SU-DHL-6 (cell line): ENCODE measurements around the gene PHTF1.
A peak's percentile ranks its signal among the peaks of the same experiment; 100 is the strongest.

Experiments used
- H2AFZ ChIP-seq: fragments of 200-600 bp; sonication (generic); 2 replicates; pipeline ENCODE4 v1.6.1; 2014; ENCODE audit warnings: low read depth, mild to moderate bottlenecking, moderate library complexity, mixed read lengths, antibody characterized with exemption, low read length; ENCODE audit not compliant: severe bottlenecking
- H3F3A ChIP-seq: fragments of 200-600 bp; shearing (Covaris generic); 2 replicates; pipeline ENCODE4 v1.6.0; 2016; ENCODE audit warnings: antibody characterized with exemption, mild to moderate bottlenecking; ENCODE audit not compliant: insufficient read depth
- H3K27ac ChIP-seq: fragments of 200-600 bp; sonication (generic); 2 replicates; pipeline ENCODE4 v1.5.1; 2016; ENCODE audit warnings: low read depth, mild to moderate bottlenecking, low read length, moderate library complexity, mixed read lengths
- H3K27me3 ChIP-seq: fragments of 200-600 bp; sonication (generic), shearing (Covaris generic); 2 replicates; pipeline ENCODE4 v1.6.0; 2014; ENCODE audit warnings: mild to moderate bottlenecking, low read length
- H3K36me3 ChIP-seq: fragments of 200-600 bp; sonication (generic); 2 replicates; pipeline ENCODE4 v1.6.1; 2014; ENCODE audit warnings: mild to moderate bottlenecking, low read length, mixed read lengths
- H3K4me2 ChIP-seq: fragments of 300-600, 200-600 bp; shearing (Covaris generic), sonication (generic); 2 replicates; pipeline ENCODE4 v1.6.0; 2014; ENCODE audit warnings: low read length, low read depth, mild to moderate bottlenecking; ENCODE audit not compliant: poor library complexity, severe bottlenecking
- H3K4me3 ChIP-seq: fragments of 200-600 bp; sonication (generic); 2 replicates; pipeline ENCODE4 v1.5.1; 2014; ENCODE audit warnings: antibody characterized with exemption, low read length, mild to moderate bottlenecking, mixed read lengths; ENCODE audit not compliant: insufficient read depth, poor library complexity, severe bottlenecking
- H3K79me2 ChIP-seq: fragments of 200-600 bp; sonication (generic); 2 replicates; pipeline ENCODE4 v1.6.1; 2014; ENCODE audit warnings: mild to moderate bottlenecking, low read length, moderate library complexity; ENCODE audit not compliant: insufficient read depth
- H3K9ac ChIP-seq: fragments of 200-600 bp; sonication (generic); 2 replicates; pipeline ENCODE4 v1.7.0; 2014; ENCODE audit warnings: mild to moderate bottlenecking, low read length
- H3K9me2 ChIP-seq: fragments of 200-600 bp; sonication (generic); replicated peaks from 2 replicates; pipeline ENCODE4 v1.6.1; 2014; ENCODE audit warnings: low read length; ENCODE audit not compliant: insufficient read depth
- H3K9me3 ChIP-seq: fragments of 200-600 bp; sonication (generic); 2 replicates; pipeline ENCODE4 v1.6.1; 2014; ENCODE audit warnings: low read length, mixed read lengths; ENCODE audit not compliant: insufficient read depth
- H4K20me1 ChIP-seq: fragments of 200-600 bp; sonication (generic); 2 replicates; pipeline ENCODE4 v1.6.1; 2014; ENCODE audit warnings: low read depth, mild to moderate bottlenecking, antibody characterized with exemption, low read length, moderate library complexity, mixed read lengths
- EZH2phosphoT487 ChIP-seq: fragments of 200-600 bp; sonication (generic), shearing (Covaris generic); conservative IDR thresholded peaks from 2 replicates; pipeline ENCODE4 v1.6.1; 2018; ENCODE audit warnings: mild to moderate bottlenecking, antibody characterized with exemption, low read length, moderate library complexity, mixed read lengths
- TF ChIP-seq, protein P1 (sequence below): fragments of 200-600 bp; sonication (generic); IDR thresholded peaks from one replicate; pipeline ENCODE4 v1.5.1; 2017; ENCODE audit warnings: antibody characterized with exemption, mild to moderate bottlenecking, low read length, moderate library complexity; ENCODE audit not compliant: insufficient read depth, poor library complexity, severe bottlenecking

The PHTF1 gene

DNA sequence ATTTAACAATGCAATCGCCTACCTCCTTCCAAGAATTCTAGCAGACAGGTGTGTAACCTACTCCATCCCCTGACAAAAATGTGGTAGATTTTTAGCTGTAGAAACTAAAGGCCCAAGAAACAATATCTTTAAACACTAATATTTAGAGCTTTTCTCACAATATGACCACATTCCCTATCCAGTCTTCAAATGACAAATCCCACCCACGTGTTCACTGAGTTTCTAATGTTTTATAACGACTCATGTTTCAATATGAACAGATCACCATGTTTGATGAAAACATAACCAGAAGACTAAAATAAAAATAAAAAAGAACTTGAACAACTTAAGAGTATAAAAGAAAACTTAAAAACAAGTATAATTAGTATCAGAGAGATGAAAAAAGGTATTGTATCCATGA lies 28.4 kb upstream of the PHTF1 start:
- H3K9me2 ChIP-seq, result no peaks in the 10 kb centered on the region
- no peak overlapping the region for H3K4me2 ChIP-seq
- no peaks in the 10 kb centered on the region for H3K27me3 ChIP-seq
- no peaks in the 10 kb centered on the region for H3K9me3 ChIP-seq
- H3K27ac ChIP-seq, result no peak overlapping the region
- peaks cover 21% of the 10 kb centered on the region; the same call in 1 of the 2 replicates for H3K79me2 ChIP-seq
- no peak overlapping the region for H2AFZ ChIP-seq
- peaks cover 13% of the 10 kb centered on the region; the same call in 1 of the 2 replicates for H3F3A ChIP-seq
- H3K36me3 ChIP-seq, result no peaks in the 10 kb centered on the region
- no peak overlapping the region for H3K4me3 ChIP-seq
- no peaks in the 10 kb centered on the region; the same call in 1 of the 2 replicates for H4K20me1 ChIP-seq
- no peak for TF ChIP-seq EZH2phosphoT487
- TF ChIP-seq, protein P1, sequence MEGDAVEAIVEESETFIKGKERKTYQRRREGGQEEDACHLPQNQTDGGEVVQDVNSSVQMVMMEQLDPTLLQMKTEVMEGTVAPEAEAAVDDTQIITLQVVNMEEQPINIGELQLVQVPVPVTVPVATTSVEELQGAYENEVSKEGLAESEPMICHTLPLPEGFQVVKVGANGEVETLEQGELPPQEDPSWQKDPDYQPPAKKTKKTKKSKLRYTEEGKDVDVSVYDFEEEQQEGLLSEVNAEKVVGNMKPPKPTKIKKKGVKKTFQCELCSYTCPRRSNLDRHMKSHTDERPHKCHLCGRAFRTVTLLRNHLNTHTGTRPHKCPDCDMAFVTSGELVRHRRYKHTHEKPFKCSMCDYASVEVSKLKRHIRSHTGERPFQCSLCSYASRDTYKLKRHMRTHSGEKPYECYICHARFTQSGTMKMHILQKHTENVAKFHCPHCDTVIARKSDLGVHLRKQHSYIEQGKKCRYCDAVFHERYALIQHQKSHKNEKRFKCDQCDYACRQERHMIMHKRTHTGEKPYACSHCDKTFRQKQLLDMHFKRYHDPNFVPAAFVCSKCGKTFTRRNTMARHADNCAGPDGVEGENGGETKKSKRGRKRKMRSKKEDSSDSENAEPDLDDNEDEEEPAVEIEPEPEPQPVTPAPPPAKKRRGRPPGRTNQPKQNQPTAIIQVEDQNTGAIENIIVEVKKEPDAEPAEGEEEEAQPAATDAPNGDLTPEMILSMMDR, result no peak
- no peak overlapping the region for H3K9ac ChIP-seq

DNA sequence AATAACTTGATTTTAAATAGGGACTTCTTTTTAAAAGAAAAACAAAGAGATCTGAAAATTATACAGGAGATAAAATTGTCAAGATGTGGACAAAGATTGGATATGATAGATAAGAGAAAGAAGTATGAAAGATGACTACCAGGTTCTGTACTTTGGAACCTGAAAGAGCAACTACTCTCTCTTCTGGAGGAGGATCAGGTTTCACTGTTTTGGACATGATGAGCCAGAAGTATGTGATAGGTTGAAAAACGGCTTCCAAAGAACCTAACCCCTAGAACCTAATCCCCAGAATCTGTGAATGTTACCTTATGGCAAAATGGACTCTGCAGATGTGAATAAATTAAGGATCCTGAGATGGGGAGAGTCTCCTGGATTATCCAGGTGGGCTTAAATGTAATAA lies 26.8 kb upstream of the PHTF1 start:
- Histone ChIP-seq H3K4me3 (no peak overlapping the region), H3F3A (peaks cover 13% of the 10 kb centered on the region; the same call in 1 of the 2 replicates), H3K9me3 (no peaks in the 10 kb centered on the region), H2AFZ (no peak overlapping the region), H3K9me2 (no peaks in the 10 kb centered on the region), H3K9ac (no peak overlapping the region), H3K27ac (no peak overlapping the region), H3K79me2 (peaks cover 37% of the 10 kb centered on the region), H3K27me3 (no peaks in the 10 kb centered on the region), H4K20me1 (no peaks in the 10 kb centered on the region; the same call in 1 of the 2 replicates), H3K4me2 (no peak overlapping the region), H3K36me3 (no peaks in the 10 kb centered on the region)
- TF ChIP-seq EZH2phosphoT487, result no peak
- TF ChIP-seq, protein P1, result no peak

DNA sequence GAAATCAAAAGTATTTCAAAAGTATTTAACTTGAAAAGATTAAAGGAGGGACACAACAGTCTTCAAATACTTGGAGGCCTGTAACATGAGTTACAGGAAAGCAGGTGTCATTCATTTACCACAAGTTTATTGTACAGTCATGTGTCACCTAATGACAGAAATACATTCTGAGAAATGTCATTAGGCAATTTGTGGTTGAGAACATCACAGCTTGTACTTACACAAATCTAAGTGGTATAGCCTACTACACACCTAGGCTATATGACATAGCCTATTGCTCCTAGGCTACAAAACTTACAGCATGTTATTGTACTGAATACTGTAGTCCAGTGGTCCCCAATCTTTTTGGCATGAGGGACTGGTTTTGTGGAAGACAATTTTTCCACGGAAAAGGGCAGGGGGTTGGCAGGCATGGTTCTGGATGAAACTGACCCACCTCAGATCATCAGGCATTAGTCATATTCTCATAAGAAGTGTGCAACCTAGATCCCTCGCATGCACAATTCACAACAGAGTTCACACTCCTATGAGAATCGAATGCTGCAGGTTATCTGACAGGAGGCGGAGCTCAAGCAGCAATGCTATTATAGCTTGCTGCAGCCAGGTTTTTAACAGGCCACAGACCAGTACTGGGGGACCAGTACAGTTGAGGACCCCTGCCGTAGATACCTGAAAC lies 25.0 kb upstream of the PHTF1 start:
- H3K79me2 ChIP-seq, result peaks cover 47% of the 10 kb centered on the region
- TF ChIP-seq, protein P1, result no peak
- no peak for TF ChIP-seq EZH2phosphoT487
- H4K20me1 ChIP-seq, result no peaks in the 10 kb centered on the region; the same call in 1 of the 2 replicates
- H3K27ac ChIP-seq, result peak overlapping the region; percentile 61
- H3K4me2 ChIP-seq, result peak overlapping the region; percentile 52
- H3K9me2 ChIP-seq, result no peaks in the 10 kb centered on the region
- H3K36me3 ChIP-seq, result no peaks in the 10 kb centered on the region
- H3K9ac ChIP-seq, result no peak overlapping the region; the same call in 1 of the 2 replicates
- H3K9me3 ChIP-seq, result no peaks in the 10 kb centered on the region
- H3F3A ChIP-seq, result 0 out of 2 replicates have a peak, but pooled peaks cover 13% of the 10 kb centered on the region
- H2AFZ ChIP-seq, result peak overlapping the region; percentile 10
- no peaks in the 10 kb centered on the region for H3K27me3 ChIP-seq
- H3K4me3 ChIP-seq, result no peak overlapping the region
